ENCODE results near the gene SDK2. TPM values are rescaled to one million over a fixed set of nuclear protein-coding genes. Genes with fewer than 3 reads are reported as not detected.

Gene SDK2
- total RNA-seq, 1 donor from 2014 or later: 11.2 TPM

- no peak overlapping the region for H3K4me2 ChIP-seq (ENCODE audit: low read length)
- Mint-ChIP-seq H3K4me3 (ENCODE audit: unreplicated experiment) (no peak overlapping the region), H3K27me3 (ENCODE audit: low read depth, unreplicated experiment) (peaks cover 4% of the 10 kb centered on the region), H3K36me3 (ENCODE audit: low read depth, unreplicated experiment) (peaks cover 2% of the 10 kb centered on the region), H3K4me1 (ENCODE audit: low read depth, unreplicated experiment) (peaks cover 17% of the 10 kb centered on the region), H3K9me3 (ENCODE audit: unreplicated experiment) (no peaks in the 10 kb centered on the region), H3K27ac (ENCODE audit: unreplicated experiment) (no peak overlapping the region)
- H2AFZ ChIP-seq (ENCODE audit: low read depth, low read length): no peak overlapping the region
- DNase-seq (ENCODE audit: low read depth): no peak
- no peaks in the 10 kb centered on the region for H4K20me1 ChIP-seq (ENCODE audit: insufficient read depth, low read length)
- no peaks in the 10 kb centered on the region for H3K27me3 ChIP-seq (ENCODE audit: insufficient read depth, low read length)
- H3K4me3 ChIP-seq (ENCODE audit: insufficient read depth, low read depth, low read length): no peak overlapping the region
- H3K9me3 ChIP-seq (ENCODE audit: insufficient read depth, low read depth, low read length): no peaks in the 10 kb centered on the region
- no peaks in the 10 kb centered on the region for H3K36me3 ChIP-seq (ENCODE audit: insufficient read depth, low read length)
- no peaks in the 10 kb centered on the region for H3K79me2 ChIP-seq (ENCODE audit: insufficient read depth, low read length)
- no peak for TF ChIP-seq CTCF (IDR thresholded peaks at IDR 0.05; ENCODE audit: insufficient read depth, low read depth, low read length)
- TF ChIP-seq EZH2 (IDR thresholded peaks at IDR 0.05; ENCODE audit: insufficient read depth, low read length): no peak
- H3K9ac ChIP-seq (ENCODE audit: low read length): no peak overlapping the region
- no peak overlapping the region for H3K27ac ChIP-seq (ENCODE audit: low read depth, low read length)
- FAIRE-seq: no peak
- H3K4me1 ChIP-seq (ENCODE audit: insufficient read depth, low read length): peaks cover 8% of the 10 kb centered on the region
These were observed 173.9 kb downstream of the SDK2 start for GRCh38 chr17:73470316-73470826.

GRCh38 chr17:73469311-73469710 is 174.9 kb downstream of the SDK2 start:
- peaks cover 4% of the 10 kb centered on the region for H3K4me1 ChIP-seq (ENCODE audit: insufficient read depth, low read length)
- H3K4me3 ChIP-seq (ENCODE audit: insufficient read depth, low read depth, low read length): no peak overlapping the region
- no peaks in the 10 kb centered on the region for H4K20me1 ChIP-seq (ENCODE audit: insufficient read depth, low read length)
- H3K79me2 ChIP-seq (ENCODE audit: insufficient read depth, low read length): no peaks in the 10 kb centered on the region
- H3K27ac ChIP-seq (ENCODE audit: low read depth, low read length): no peak overlapping the region
- H2AFZ ChIP-seq (ENCODE audit: low read depth, low read length): no peak overlapping the region
- no peaks in the 10 kb centered on the region for H3K9me3 ChIP-seq (ENCODE audit: insufficient read depth, low read depth, low read length)
- Mint-ChIP-seq H3K4me3 (ENCODE audit: unreplicated experiment) (no peak overlapping the region), H3K36me3 (ENCODE audit: low read depth, unreplicated experiment) (peaks cover 5% of the 10 kb centered on the region), H3K9me3 (ENCODE audit: unreplicated experiment) (no peaks in the 10 kb centered on the region), H3K27me3 (ENCODE audit: low read depth, unreplicated experiment) (peaks cover 4% of the 10 kb centered on the region), H3K4me1 (ENCODE audit: low read depth, unreplicated experiment) (peaks cover 13% of the 10 kb centered on the region), H3K27ac (ENCODE audit: unreplicated experiment) (no peak overlapping the region)
- TF ChIP-seq EZH2 (IDR thresholded peaks at IDR 0.05; ENCODE audit: insufficient read depth, low read length): no peak
- TF ChIP-seq CTCF (IDR thresholded peaks at IDR 0.05; ENCODE audit: insufficient read depth, low read depth, low read length): no peak
- DNase-seq (ENCODE audit: low read depth) (no peak), FAIRE-seq (no peak)
- no peaks in the 10 kb centered on the region for H3K36me3 ChIP-seq (ENCODE audit: insufficient read depth, low read length)
- H3K27me3 ChIP-seq (ENCODE audit: insufficient read depth, low read length): no peaks in the 10 kb centered on the region
- no peak overlapping the region for H3K9ac ChIP-seq (ENCODE audit: low read length)
- H3K4me2 ChIP-seq (ENCODE audit: low read length): no peak overlapping the region

- FAIRE-seq: no peak
- Histone ChIP-seq H3K4me3 (ENCODE audit: insufficient read depth, low read depth, low read length) (no peak overlapping the region), H3K4me1 (ENCODE audit: insufficient read depth, low read length) (no peaks in the 10 kb centered on the region), H3K27ac (ENCODE audit: low read depth, low read length) (no peak overlapping the region), H3K9ac (ENCODE audit: low read length) (no peak overlapping the region), H2AFZ (ENCODE audit: low read depth, low read length) (no peak overlapping the region), H3K4me2 (ENCODE audit: low read length) (no peak overlapping the region), H4K20me1 (ENCODE audit: insufficient read depth, low read length) (no peaks in the 10 kb centered on the region), H3K79me2 (ENCODE audit: insufficient read depth, low read length) (no peaks in the 10 kb centered on the region), H3K27me3 (ENCODE audit: insufficient read depth, low read length) (no peaks in the 10 kb centered on the region), H3K36me3 (ENCODE audit: insufficient read depth, low read length) (no peaks in the 10 kb centered on the region), H3K9me3 (ENCODE audit: insufficient read depth, low read depth, low read length) (no peaks in the 10 kb centered on the region)
- H3K4me3 Mint-ChIP-seq (ENCODE audit: unreplicated experiment): no peak overlapping the region
- TF ChIP-seq EZH2 (IDR thresholded peaks at IDR 0.05; ENCODE audit: insufficient read depth, low read length) (no peak), CTCF (IDR thresholded peaks at IDR 0.05; ENCODE audit: insufficient read depth, low read depth, low read length) (no peak)
- H3K4me1 Mint-ChIP-seq (ENCODE audit: low read depth, unreplicated experiment): peaks cover 4% of the 10 kb centered on the region
- peaks cover 4% of the 10 kb centered on the region for H3K27me3 Mint-ChIP-seq (ENCODE audit: low read depth, unreplicated experiment)
- peaks cover 2% of the 10 kb centered on the region for H3K36me3 Mint-ChIP-seq (ENCODE audit: low read depth, unreplicated experiment)
- no peak for DNase-seq (ENCODE audit: low read depth)
- no peaks in the 10 kb centered on the region for H3K9me3 Mint-ChIP-seq (ENCODE audit: unreplicated experiment)
- no peak overlapping the region for H3K27ac Mint-ChIP-seq (ENCODE audit: unreplicated experiment)
These were observed 176.0 kb downstream of the SDK2 start for GRCh38 chr17:73468221-73468620.
